RWPE1 (cell line): ENCODE data around the gene LCE1D.

ENCODE experiments used
- CTCF ChIA-PET: fragments of 350-600 bp; sonication (Branson Sonifier 250); formaldehyde crosslinking; extraction: SDS; loops from one replicate; lab custom pipeline; 2021; lab: Yijun Ruan, JAX
- POLR2A ChIA-PET: fragments of 400-600 bp; formaldehyde crosslinking; extraction: SDS; loops from one replicate; lab custom pipeline; 2020; ENCODE audit warnings: antibody characterized with exemption; ENCODE audit not compliant: low non-redundant PET; lab: Yijun Ruan, JAX
- DNase-seq: peaks from one replicate; pipeline ENCODE4 v3.0.0; 2012; ENCODE audit warnings: low spot score
- H3K27ac ChIP-seq: fragments of 450-650 bp; 2 replicates; pipeline ENCODE4 v1.5.1; 2017
- CTCF ChIP-seq: fragments of 450-650 bp; conservative IDR thresholded peaks from 2 replicates; pipeline ENCODE4 v1.5.1; 2017; ENCODE audit warnings: low read depth, mild to moderate bottlenecking

Gene LCE1D

GRCh38 chr1:152796421-152796820, at the start of gene LCE1D:
LCE1D (plus strand) TSS chr1:152796721; CDS start chr1:152797795, 1,074 bp downstream.
- CTCF ChIA-PET, result interaction anchor here (0.6 kb wide), 1 partner anchor 25 kb away, joined by 4 read pairs; no protein-coding TSS in a partner anchor
- no peak within 1 kb of the TSS for H3K27ac ChIP-seq
- POLR2A ChIA-PET, result no interaction called here
- TF ChIP-seq CTCF, result no peak
- DNase-seq, result no peak

GRCh38 chr1:152747831-152748230, 48.7 kb upstream of the LCE1D start:
- no peak for DNase-seq
- no peak for TF ChIP-seq CTCF
- ChIA-PET POLR2A (no interaction called here), CTCF (no interaction called here)
- H3K27ac ChIP-seq, result no peak overlapping the region

GRCh38 chr1:152752225-152752624, 44.3 kb upstream of the LCE1D start:
- POLR2A ChIA-PET, result no interaction called here
- CTCF ChIA-PET, result interaction anchor here (0.7 kb wide), 1 partner anchor 17 kb away, joined by 4 read pairs; no protein-coding TSS in a partner anchor

GRCh38 chr1:152753586-152753985, 42.9 kb upstream of the LCE1D start:
- H3K27ac ChIP-seq, result no peak overlapping the region
- POLR2A ChIA-PET, result no interaction called here
- no peak for TF ChIP-seq CTCF
- CTCF ChIA-PET, result no interaction called here
- DNase-seq, result no peak

More at GRCh38 chr1:152752225-152752624, 44.3 kb upstream of the LCE1D start:
- peak; percentile 78 for DNase-seq
- no peak for TF ChIP-seq CTCF
- no peak overlapping the region for H3K27ac ChIP-seq

GRCh38 chr1:152756872-152757271, 39.6 kb upstream of the LCE1D start:
- DNase-seq, result peak; percentile 79
- no peak for TF ChIP-seq CTCF
- POLR2A ChIA-PET, result no interaction called here
- CTCF ChIA-PET, result no interaction called here
- no peak overlapping the region for H3K27ac ChIP-seq

- POLR2A ChIA-PET, result no interaction called here
- no peak within 1 kb of the TSS for H3K27ac ChIP-seq
- TF ChIP-seq CTCF, result no peak
- DNase-seq, result no peak
- CTCF ChIA-PET, result interaction anchor here (0.5 to 0.6 kb wide), 2 partner anchors 29 to 1762 kb away, joined by 3 read pairs; no protein-coding TSS in a partner anchor
These were observed 38.8 kb upstream of the LCE1D start, which contains the start of gene KPRP for GRCh38 chr1:152757747-152758146. KPRP (plus strand) TSS chr1:152758025; CDS start chr1:152759589, 1,564 bp downstream.
